ENCODE measurements around the gene ASB10.

The ASB10 gene

DNA sequence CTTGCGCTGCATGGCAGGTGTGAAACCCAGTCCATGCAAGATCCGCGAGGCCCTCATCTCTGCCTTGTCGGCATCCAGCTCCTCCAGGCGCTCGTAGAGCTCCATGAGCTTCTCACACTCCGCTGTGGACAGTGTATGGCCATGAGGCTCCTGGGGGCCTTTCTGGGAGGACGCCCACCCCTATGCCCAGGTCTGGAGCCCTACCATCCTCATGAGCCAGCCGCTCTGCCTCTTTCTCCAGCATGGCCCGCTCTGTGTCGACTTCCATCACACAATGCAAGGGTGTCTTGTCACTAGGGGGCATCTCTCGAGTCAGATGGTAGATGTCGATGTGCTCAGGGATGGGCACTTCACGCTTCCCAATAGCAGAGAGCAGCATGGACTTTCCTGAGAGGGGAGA, 36.7 kb upstream of the ASB10 start:
- Histone ChIP-seq H3K27ac (ENCODE audit: low read length) (no peak overlapping the region), H3K36me3 (ENCODE audit: insufficient read depth, low read length) (peaks cover 66% of the 10 kb centered on the region), H3K79me2 (ENCODE audit: insufficient read depth, low read length) (peaks cover 23% of the 10 kb centered on the region), H2AFZ (ENCODE audit: low read depth, low read length) (no peak overlapping the region), H3K4me3 (ENCODE audit: low read depth in 1 of 2, low read length in 2 of 2) (no peak overlapping the region), H3K4me1 (ENCODE audit: insufficient read depth, low read length) (peaks cover 25% of the 10 kb centered on the region), H3K27me3 (ENCODE audit: insufficient read depth, low read length, poor library complexity) (no peaks in the 10 kb centered on the region), H3K9ac (ENCODE audit: low read depth, low read length) (no peak overlapping the region), H4K20me1 (ENCODE audit: insufficient read depth, low read length) (no peaks in the 10 kb centered on the region), H3K9me3 (ENCODE audit: insufficient read depth, low read length, severe bottlenecking) (no peaks in the 10 kb centered on the region), H3K4me2 (ENCODE audit: insufficient read depth, low read length) (no peak overlapping the region)
- DNase-seq, result no peak
- ATAC-seq (ENCODE audit: insufficient read depth, low read depth), result no peak
- TF ChIP-seq EZH2 (IDR thresholded peaks at IDR 0.05; ENCODE audit: borderline replicate concordance, low read depth, low read length, severe bottlenecking) (no peak), CTCF (IDR thresholded peaks at IDR 0.05; ENCODE audit: borderline replicate concordance, extremely low read depth, low read length, poor library complexity, severe bottlenecking) (peak; percentile 7)

DNA sequence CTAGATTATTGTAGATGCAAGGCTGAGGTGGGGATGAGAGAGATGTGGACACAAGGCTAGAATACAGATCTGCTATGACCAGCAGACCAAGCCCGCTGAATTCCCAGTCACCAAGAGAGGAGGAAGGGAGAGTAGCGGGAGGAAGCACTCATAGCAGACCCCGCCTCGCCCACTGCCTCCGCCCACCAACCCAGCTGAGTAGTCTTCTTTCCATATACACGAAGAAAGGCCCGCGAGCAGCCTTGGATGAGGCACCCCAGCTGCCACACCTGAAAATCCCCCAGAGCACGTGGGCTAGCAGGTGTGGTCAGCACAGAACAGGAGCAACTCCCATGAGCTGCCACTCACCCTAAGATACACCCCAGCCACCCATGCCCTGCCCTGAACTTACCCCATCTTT, 31.1 kb upstream of the ASB10 start:
- H3K36me3 ChIP-seq (ENCODE audit: insufficient read depth, low read length), result peaks cover 94% of the 10 kb centered on the region
- H2AFZ ChIP-seq (ENCODE audit: low read depth, low read length), result no peak overlapping the region
- no peaks in the 10 kb centered on the region; the same call in 1 of the 2 replicates for H4K20me1 ChIP-seq (ENCODE audit: insufficient read depth, low read length)
- no peak for TF ChIP-seq CTCF (IDR thresholded peaks at IDR 0.05; ENCODE audit: borderline replicate concordance, extremely low read depth, low read length, poor library complexity, severe bottlenecking)
- no peak for TF ChIP-seq EZH2 (IDR thresholded peaks at IDR 0.05; ENCODE audit: borderline replicate concordance, low read depth, low read length, severe bottlenecking)
- H3K4me2 ChIP-seq (ENCODE audit: insufficient read depth, low read length), result no peak overlapping the region
- H3K9ac ChIP-seq (ENCODE audit: low read depth, low read length), result no peak overlapping the region
- no peak overlapping the region for H3K27ac ChIP-seq (ENCODE audit: low read length)
- no peaks in the 10 kb centered on the region for H3K4me1 ChIP-seq (ENCODE audit: insufficient read depth, low read length)
- DNase-seq (no peak), ATAC-seq (ENCODE audit: insufficient read depth, low read depth) (no peak)
- H3K27me3 ChIP-seq (ENCODE audit: insufficient read depth, low read length, poor library complexity), result no peaks in the 10 kb centered on the region
- H3K79me2 ChIP-seq (ENCODE audit: insufficient read depth, low read length), result no peaks in the 10 kb centered on the region
- H3K9me3 ChIP-seq (ENCODE audit: insufficient read depth, low read length, severe bottlenecking), result no peaks in the 10 kb centered on the region
- no peak overlapping the region for H3K4me3 ChIP-seq (ENCODE audit: low read depth in 1 of 2, low read length in 2 of 2)

- TF ChIP-seq EZH2 (IDR thresholded peaks at IDR 0.05; ENCODE audit: borderline replicate concordance, low read depth, low read length, severe bottlenecking), result no peak
- no peak for TF ChIP-seq CTCF (IDR thresholded peaks at IDR 0.05; ENCODE audit: borderline replicate concordance, extremely low read depth, low read length, poor library complexity, severe bottlenecking)
- no peaks in the 10 kb centered on the region for H3K4me1 ChIP-seq (ENCODE audit: insufficient read depth, low read length)
- H3K79me2 ChIP-seq (ENCODE audit: insufficient read depth, low read length), result no peaks in the 10 kb centered on the region
- peaks cover 76% of the 10 kb centered on the region for H3K36me3 ChIP-seq (ENCODE audit: insufficient read depth, low read length)
- no peak for ATAC-seq (ENCODE audit: insufficient read depth, low read depth)
- DNase-seq, result no peak
- H3K27ac ChIP-seq (ENCODE audit: low read length), result no peak overlapping the region
- H3K9ac ChIP-seq (ENCODE audit: low read depth, low read length), result no peak overlapping the region
- H3K27me3 ChIP-seq (ENCODE audit: insufficient read depth, low read length, poor library complexity), result no peaks in the 10 kb centered on the region
- peaks cover 4% of the 10 kb centered on the region for H4K20me1 ChIP-seq (ENCODE audit: insufficient read depth, low read length)
- no peak overlapping the region for H3K4me3 ChIP-seq (ENCODE audit: low read depth in 1 of 2, low read length in 2 of 2)
- no peak overlapping the region for H3K4me2 ChIP-seq (ENCODE audit: insufficient read depth, low read length)
- no peak overlapping the region for H2AFZ ChIP-seq (ENCODE audit: low read depth, low read length)
- H3K9me3 ChIP-seq (ENCODE audit: insufficient read depth, low read length, severe bottlenecking), result no peaks in the 10 kb centered on the region
Observed at GRCh38 chr7:151215396-151215795, 28.3 kb upstream of the ASB10 start.

DNA sequence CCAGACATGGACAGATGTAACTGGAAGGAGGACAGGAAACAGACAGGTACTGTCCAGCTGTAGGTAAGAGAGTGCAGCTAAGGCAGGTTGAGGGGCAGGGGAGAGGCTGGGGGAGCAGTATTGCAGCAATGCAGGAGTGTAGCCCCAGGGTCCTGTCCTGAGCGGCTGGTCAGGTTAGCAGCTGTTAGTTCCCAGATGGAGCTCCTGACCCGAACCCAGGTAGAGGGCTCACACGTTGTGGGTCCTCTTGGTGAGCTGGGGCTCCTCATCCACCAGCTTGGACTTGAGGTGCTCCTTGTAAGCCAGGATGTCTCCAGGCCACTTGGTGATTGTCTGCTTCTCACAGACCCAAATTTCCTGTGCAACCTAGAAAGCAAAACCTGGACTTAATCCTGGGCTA, 26.8 kb upstream of the ASB10 start:
- Histone ChIP-seq H3K36me3 (ENCODE audit: insufficient read depth, low read length) (peaks cover 62% of the 10 kb centered on the region), H3K4me2 (ENCODE audit: insufficient read depth, low read length) (no peak overlapping the region), H3K27ac (ENCODE audit: low read length) (no peak overlapping the region), H3K4me1 (ENCODE audit: insufficient read depth, low read length) (no peaks in the 10 kb centered on the region), H2AFZ (ENCODE audit: low read depth, low read length) (no peak overlapping the region), H3K9ac (ENCODE audit: low read depth, low read length) (no peak overlapping the region), H3K27me3 (ENCODE audit: insufficient read depth, low read length, poor library complexity) (no peaks in the 10 kb centered on the region), H3K4me3 (ENCODE audit: low read depth in 1 of 2, low read length in 2 of 2) (no peak overlapping the region), H3K9me3 (ENCODE audit: insufficient read depth, low read length, severe bottlenecking) (no peaks in the 10 kb centered on the region), H3K79me2 (ENCODE audit: insufficient read depth, low read length) (no peaks in the 10 kb centered on the region), H4K20me1 (ENCODE audit: insufficient read depth, low read length) (peaks cover 4% of the 10 kb centered on the region)
- TF ChIP-seq CTCF (IDR thresholded peaks at IDR 0.05; ENCODE audit: borderline replicate concordance, extremely low read depth, low read length, poor library complexity, severe bottlenecking), result no peak
- TF ChIP-seq EZH2 (IDR thresholded peaks at IDR 0.05; ENCODE audit: borderline replicate concordance, low read depth, low read length, severe bottlenecking), result no peak
- ATAC-seq (ENCODE audit: insufficient read depth, low read depth) (no peak), DNase-seq (no peak)

All from DND-41 (cell line).